SK-N-SH (cell line): ENCODE measurements around the gene PDGFRB. TPM values are rescaled to one million over a fixed set of nuclear protein-coding genes. Genes with fewer than 3 reads are reported as not detected.

Source experiments
- CTCF ChIA-PET: fragments of 300-600, 350-600 bp; formaldehyde crosslinking; extraction: SDS; loops from one replicate; lab custom pipeline; 2021; lab: Yijun Ruan, JAX
- POLR2A ChIA-PET: fragments of 350-600 bp; sonication (Branson Sonifier 250); formaldehyde crosslinking; extraction: SDS; loops from one replicate; lab custom pipeline; 2020; ENCODE audit warnings: antibody characterized with exemption, inconsistent platforms; lab: Yijun Ruan, JAX
- DNase-seq: peaks from one replicate; pipeline ENCODE4 v3.0.0; 2012
- H2AFZ ChIP-seq: fragments of 200-600 bp; sonication (generic); 2 replicates; pipeline ENCODE4 v1.8.1; 2016; ENCODE audit warnings: antibody characterized with exemption, mild to moderate bottlenecking, low read depth
- H3F3A ChIP-seq: fragments of 200-600 bp; sonication (generic); replicated peaks from 2 replicates; pipeline ENCODE3; 2016; ENCODE audit warnings: antibody characterized with exemption, mild to moderate bottlenecking; ENCODE audit not compliant: insufficient read depth
- H3K27ac ChIP-seq, 2 experiments: fragments of 200-500 bp in 1 of 2; fragments of 200-600 bp in 1 of 2; sonication (Bioruptor generic) in 1 of 2; sonication (generic), shearing (Covaris generic) in 1 of 2; 2 replicates each; pipeline versions ENCODE4 v1.5.1 to v1.6.1; 2014 to 2016; ENCODE audit warnings: low read depth in 2 of 2, inconsistent platforms in 1 of 2, low read length in 1 of 2, mild to moderate bottlenecking in 1 of 2, mixed read lengths in 1 of 2
- H3K27me3 ChIP-seq: fragments of 200-600 bp; sonication (generic), shearing (Covaris generic); 2 replicates; pipeline ENCODE4 v1.6.1; 2016; ENCODE audit warnings: mixed run types; ENCODE audit not compliant: insufficient read depth
- H3K36me3 ChIP-seq, 2 experiments: fragments of 200-500 bp in 1 of 2; fragments of 200-600 bp in 1 of 2; sonication (Bioruptor generic) in 1 of 2; sonication (generic) in 1 of 2; replicated peaks in 1 of 2; 2 replicates each; pipeline versions ENCODE3 to v1.5.1; 2014 to 2016; ENCODE audit warnings: low read length in 1 of 2, mild to moderate bottlenecking in 1 of 2; ENCODE audit not compliant: insufficient read depth in 2 of 2, control insufficient read depth in 1 of 2
- H3K4me1 ChIP-seq, 2 experiments: fragments of 200-500 bp in 1 of 2; fragments of 200-600 bp in 1 of 2; sonication (Bioruptor generic) in 1 of 2; sonication (generic), shearing (Covaris generic) in 1 of 2; 2 replicates each; pipeline versions ENCODE4 v1.5.1 to v1.6.1; 2014 to 2016; ENCODE audit warnings: low read depth in 1 of 2, low read length in 1 of 2, mixed run types in 1 of 2; ENCODE audit not compliant: insufficient read depth in 2 of 2, control insufficient read depth in 1 of 2
- H3K4me2 ChIP-seq: fragments of 200-600 bp; sonication (generic), shearing (Covaris generic); 2 replicates; pipeline ENCODE4 v1.6.1; 2017; ENCODE audit warnings: mixed run types
- H3K4me3 ChIP-seq, 2 experiments: fragments of 200-500 bp in 1 of 2; fragments of 200-600 bp in 1 of 2; sonication (Bioruptor generic) in 1 of 2; sonication (generic), shearing (Covaris generic) in 1 of 2; 2 replicates each; pipeline versions ENCODE4 v1.5.1 to v1.8.1; 2014 to 2016; ENCODE audit warnings: low read depth in 2 of 2, inconsistent platforms in 1 of 2, low read length in 1 of 2, mild to moderate bottlenecking in 1 of 2, mixed read lengths in 1 of 2, moderate library complexity in 1 of 2
- H3K79me2 ChIP-seq: fragments of 200-600 bp; sonication (generic); 2 replicates; pipeline ENCODE4 v1.8.1; 2017; ENCODE audit warnings: mild to moderate bottlenecking; ENCODE audit not compliant: insufficient read depth
- H3K9ac ChIP-seq: fragments of 200-600 bp; sonication (generic); 2 replicates; pipeline ENCODE4 v1.6.1; 2017; ENCODE audit warnings: mixed run types
- H3K9me2 ChIP-seq: fragments of 200-600 bp; sonication (generic); 2 replicates; pipeline ENCODE4 v1.6.1; 2017; ENCODE audit warnings: mixed run types
- H3K9me3 ChIP-seq: fragments of 200-600 bp; sonication (generic); 2 replicates; pipeline ENCODE4 v1.6.1; 2017; ENCODE audit warnings: mixed run types, mild to moderate bottlenecking, moderate library complexity
- H4K20me1 ChIP-seq: fragments of 200-600 bp; sonication (generic); 2 replicates; pipeline ENCODE4 v1.6.1; 2017; ENCODE audit warnings: mild to moderate bottlenecking, mixed run types; ENCODE audit not compliant: insufficient read depth
- ELF1 ChIP-seq: IDR thresholded peaks from 2 replicates; pipeline ENCODE4 v1.4.0; 2012
- EP300 ChIP-seq, 2 experiments: IDR thresholded peaks; 2 replicates each; pipeline versions ENCODE4 v1.4.0 to v1.6.1; 2012; ENCODE audit warnings: borderline replicate concordance in 1 of 2, low read depth in 1 of 2, low read length in 1 of 2
- EZH2phosphoT487 ChIP-seq: fragments of 200-600 bp; sonication (generic); IDR thresholded peaks from 2 replicates; pipeline ENCODE4 v1.6.1; 2017; ENCODE audit warnings: low read depth, mixed run types, mild to moderate bottlenecking, antibody characterized with exemption, moderate library complexity, borderline replicate concordance
- FOSL2 ChIP-seq: IDR thresholded peaks from 2 replicates; pipeline ENCODE4 v1.4.0; 2012; ENCODE audit warnings: low read depth, mild to moderate bottlenecking, moderate library complexity, borderline replicate concordance
- FOXJ3 ChIP-seq: sonication (generic); formaldehyde crosslinking; IDR thresholded peaks from 2 replicates; pipeline ENCODE4 v1.5.1; 2020; ENCODE audit warnings: mild to moderate bottlenecking, missing genetic modification reagents
- GATA2 ChIP-seq: sonication (generic); formaldehyde crosslinking; IDR thresholded peaks from 2 replicates; pipeline ENCODE4 v1.5.0; 2020; ENCODE audit warnings: mild to moderate bottlenecking, missing genetic modification reagents
- NFIC ChIP-seq: IDR thresholded peaks from 2 replicates; pipeline ENCODE4 v1.4.0; 2012; ENCODE audit warnings: borderline replicate concordance
- POLR2AphosphoS5 ChIP-seq: IDR thresholded peaks from 2 replicates; pipeline ENCODE4 v1.6.1; 2012; ENCODE audit warnings: low read depth, low read length
- SIN3A ChIP-seq: IDR thresholded peaks from 2 replicates; pipeline ENCODE4 v1.6.1; 2012; ENCODE audit warnings: low read depth, mild to moderate bottlenecking, low read length, moderate library complexity, borderline replicate concordance
- SMC3 ChIP-seq: IDR thresholded peaks from 2 replicates; pipeline ENCODE4 v1.6.1; 2012; ENCODE audit warnings: low read depth, low read length, improper control_type of control experiment
- TCF12 ChIP-seq: IDR thresholded peaks from 2 replicates; pipeline ENCODE4 v1.4.0; 2012
- YY1 ChIP-seq: IDR thresholded peaks from 2 replicates; pipeline ENCODE4 v1.4.0; 2012; ENCODE audit warnings: low read depth, mild to moderate bottlenecking
- WGBS: methylation state at CpG from one replicate; pipeline ENCODE4 v1.1.6; 2017; ENCODE audit warnings: low lambda C conversion rate; 5-methylcytosine and 5-hydroxymethylcytosine counted together
- polyA plus RNA-seq, 3 experiments: library from polyadenylated mRNA; depleted of rRNA; stranded (reverse); fragments of >200 nt; gene quantifications; 2 replicates each; pipeline ENCODE4 v1.2.3, GENCODE V29; 2012
- TF ChIP-seq, protein P1 (sequence below): IDR thresholded peaks from 2 replicates; pipeline ENCODE4 v1.4.0; 2012; ENCODE audit warnings: low read depth
- TF ChIP-seq, protein P2 (sequence below): IDR thresholded peaks from 2 replicates; pipeline ENCODE4 v1.4.0; 2012; ENCODE audit warnings: low read depth, borderline replicate concordance
- TF ChIP-seq, protein P3 (sequence below): fragments of 150-350 bp; IDR thresholded peaks from 2 replicates; pipeline ENCODE4 v1.6.1; 2016; ENCODE audit warnings: mild to moderate bottlenecking, low read depth, low read length
- TF ChIP-seq, protein P4 (sequence below): IDR thresholded peaks from 2 replicates; pipeline ENCODE4; 2012
- TF ChIP-seq, protein P5 (sequence below): IDR thresholded peaks from 2 replicates; pipeline ENCODE4 v1.6.1; 2012; ENCODE audit warnings: mild to moderate bottlenecking, low read depth, low read length, moderate library complexity

Gene PDGFRB
- polyA plus RNA-seq, 1 of the 3 experiments (the other 2 are of a cell fraction), result 32.1 TPM

DNA sequence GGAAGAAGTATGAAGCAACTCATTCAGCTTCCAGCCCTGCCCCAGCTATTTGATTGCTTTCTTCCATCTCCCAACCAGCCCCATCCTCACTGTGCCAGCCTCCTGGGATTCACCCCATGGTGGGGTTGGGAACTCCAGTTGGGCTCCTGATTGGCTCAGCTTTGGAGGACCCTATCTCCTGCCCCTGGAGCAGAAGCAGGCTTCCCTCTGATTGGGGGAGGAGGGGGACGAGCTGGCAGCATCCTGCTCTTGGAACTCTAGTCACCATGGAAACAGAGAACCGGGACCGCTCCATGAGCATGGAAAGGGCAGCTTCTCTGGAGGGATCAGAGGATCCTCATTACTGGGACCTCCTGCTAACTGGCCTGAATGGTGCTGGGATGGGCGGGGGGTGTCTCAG lies 36.8 kb upstream of the PDGFRB start:
- Histone ChIP-seq H3K27me3 (peaks cover 39% of the 10 kb centered on the region), H3F3A (no peaks in the 10 kb centered on the region)

More for the DNA sequence above, 36.8 kb upstream of the PDGFRB start:
- ChIA-PET POLR2A (no interaction called here), CTCF (interaction anchor here (0.7 to 4.8 kb wide), 4 partner anchors 17 to 201 kb away, joined by 3 to 22 read pairs (median 4); no protein-coding TSS in a partner anchor)
- Histone ChIP-seq H3K4me3 (no peak overlapping the region), H3K9me3 (no peaks in the 10 kb centered on the region), H2AFZ (no peak overlapping the region), H3K9me2 (no peaks in the 10 kb centered on the region), H3K4me2 (no peak overlapping the region), H3K4me1 (peaks cover 0 to 2% of the 10 kb centered on the region in 2 experiments; a peak in 1 of 4 replicates), H3K9ac (no peak overlapping the region), H3K79me2 (no peaks in the 10 kb centered on the region), H3K36me3 (no peaks in the 10 kb centered on the region), H4K20me1 (no peaks in the 10 kb centered on the region), H3K27ac (no peak overlapping the region)
- no peak for DNase-seq
- 37% methylated on average over 2 of the region's 4 CpGs for WGBS
- TF ChIP-seq, protein P1, sequence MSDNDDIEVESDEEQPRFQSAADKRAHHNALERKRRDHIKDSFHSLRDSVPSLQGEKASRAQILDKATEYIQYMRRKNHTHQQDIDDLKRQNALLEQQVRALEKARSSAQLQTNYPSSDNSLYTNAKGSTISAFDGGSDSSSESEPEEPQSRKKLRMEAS, result no peak
- TF ChIP-seq SIN3A (no peak), SMC3 (no peak), GATA2 (CRISPR knock-in tag) (no peak), NFIC (no peak), EP300 (IDR thresholded peaks at IDR 0.05; ENCODE audit: borderline replicate concordance in 1 of 2, low read depth in 1 of 2, low read length in 1 of 2) (no peak), TCF12 (no peak), EZH2phosphoT487 (no peak), FOSL2 (no peak), FOXJ3 (CRISPR knock-in tag) (no peak), ELF1 (no peak), POLR2AphosphoS5 (no peak), YY1 (no peak)
- TF ChIP-seq, protein P2, sequence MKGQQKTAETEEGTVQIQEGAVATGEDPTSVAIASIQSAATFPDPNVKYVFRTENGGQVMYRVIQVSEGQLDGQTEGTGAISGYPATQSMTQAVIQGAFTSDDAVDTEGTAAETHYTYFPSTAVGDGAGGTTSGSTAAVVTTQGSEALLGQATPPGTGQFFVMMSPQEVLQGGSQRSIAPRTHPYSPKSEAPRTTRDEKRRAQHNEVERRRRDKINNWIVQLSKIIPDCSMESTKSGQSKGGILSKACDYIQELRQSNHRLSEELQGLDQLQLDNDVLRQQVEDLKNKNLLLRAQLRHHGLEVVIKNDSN, result no peak
- TF ChIP-seq, protein P3, sequence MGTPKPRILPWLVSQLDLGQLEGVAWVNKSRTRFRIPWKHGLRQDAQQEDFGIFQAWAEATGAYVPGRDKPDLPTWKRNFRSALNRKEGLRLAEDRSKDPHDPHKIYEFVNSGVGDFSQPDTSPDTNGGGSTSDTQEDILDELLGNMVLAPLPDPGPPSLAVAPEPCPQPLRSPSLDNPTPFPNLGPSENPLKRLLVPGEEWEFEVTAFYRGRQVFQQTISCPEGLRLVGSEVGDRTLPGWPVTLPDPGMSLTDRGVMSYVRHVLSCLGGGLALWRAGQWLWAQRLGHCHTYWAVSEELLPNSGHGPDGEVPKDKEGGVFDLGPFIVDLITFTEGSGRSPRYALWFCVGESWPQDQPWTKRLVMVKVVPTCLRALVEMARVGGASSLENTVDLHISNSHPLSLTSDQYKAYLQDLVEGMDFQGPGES, result no peak
- TF ChIP-seq, protein P4, sequence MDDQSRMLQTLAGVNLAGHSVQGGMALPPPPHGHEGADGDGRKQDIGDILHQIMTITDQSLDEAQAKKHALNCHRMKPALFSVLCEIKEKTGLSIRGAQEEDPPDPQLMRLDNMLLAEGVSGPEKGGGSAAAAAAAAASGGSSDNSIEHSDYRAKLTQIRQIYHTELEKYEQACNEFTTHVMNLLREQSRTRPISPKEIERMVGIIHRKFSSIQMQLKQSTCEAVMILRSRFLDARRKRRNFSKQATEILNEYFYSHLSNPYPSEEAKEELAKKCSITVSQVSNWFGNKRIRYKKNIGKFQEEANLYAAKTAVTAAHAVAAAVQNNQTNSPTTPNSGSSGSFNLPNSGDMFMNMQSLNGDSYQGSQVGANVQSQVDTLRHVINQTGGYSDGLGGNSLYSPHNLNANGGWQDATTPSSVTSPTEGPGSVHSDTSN, result no peak
- TF ChIP-seq, protein P5, sequence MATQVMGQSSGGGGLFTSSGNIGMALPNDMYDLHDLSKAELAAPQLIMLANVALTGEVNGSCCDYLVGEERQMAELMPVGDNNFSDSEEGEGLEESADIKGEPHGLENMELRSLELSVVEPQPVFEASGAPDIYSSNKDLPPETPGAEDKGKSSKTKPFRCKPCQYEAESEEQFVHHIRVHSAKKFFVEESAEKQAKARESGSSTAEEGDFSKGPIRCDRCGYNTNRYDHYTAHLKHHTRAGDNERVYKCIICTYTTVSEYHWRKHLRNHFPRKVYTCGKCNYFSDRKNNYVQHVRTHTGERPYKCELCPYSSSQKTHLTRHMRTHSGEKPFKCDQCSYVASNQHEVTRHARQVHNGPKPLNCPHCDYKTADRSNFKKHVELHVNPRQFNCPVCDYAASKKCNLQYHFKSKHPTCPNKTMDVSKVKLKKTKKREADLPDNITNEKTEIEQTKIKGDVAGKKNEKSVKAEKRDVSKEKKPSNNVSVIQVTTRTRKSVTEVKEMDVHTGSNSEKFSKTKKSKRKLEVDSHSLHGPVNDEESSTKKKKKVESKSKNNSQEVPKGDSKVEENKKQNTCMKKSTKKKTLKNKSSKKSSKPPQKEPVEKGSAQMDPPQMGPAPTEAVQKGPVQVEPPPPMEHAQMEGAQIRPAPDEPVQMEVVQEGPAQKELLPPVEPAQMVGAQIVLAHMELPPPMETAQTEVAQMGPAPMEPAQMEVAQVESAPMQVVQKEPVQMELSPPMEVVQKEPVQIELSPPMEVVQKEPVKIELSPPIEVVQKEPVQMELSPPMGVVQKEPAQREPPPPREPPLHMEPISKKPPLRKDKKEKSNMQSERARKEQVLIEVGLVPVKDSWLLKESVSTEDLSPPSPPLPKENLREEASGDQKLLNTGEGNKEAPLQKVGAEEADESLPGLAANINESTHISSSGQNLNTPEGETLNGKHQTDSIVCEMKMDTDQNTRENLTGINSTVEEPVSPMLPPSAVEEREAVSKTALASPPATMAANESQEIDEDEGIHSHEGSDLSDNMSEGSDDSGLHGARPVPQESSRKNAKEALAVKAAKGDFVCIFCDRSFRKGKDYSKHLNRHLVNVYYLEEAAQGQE, result no peak
